ENCODE results near the gene UBE2J1.

DNA sequence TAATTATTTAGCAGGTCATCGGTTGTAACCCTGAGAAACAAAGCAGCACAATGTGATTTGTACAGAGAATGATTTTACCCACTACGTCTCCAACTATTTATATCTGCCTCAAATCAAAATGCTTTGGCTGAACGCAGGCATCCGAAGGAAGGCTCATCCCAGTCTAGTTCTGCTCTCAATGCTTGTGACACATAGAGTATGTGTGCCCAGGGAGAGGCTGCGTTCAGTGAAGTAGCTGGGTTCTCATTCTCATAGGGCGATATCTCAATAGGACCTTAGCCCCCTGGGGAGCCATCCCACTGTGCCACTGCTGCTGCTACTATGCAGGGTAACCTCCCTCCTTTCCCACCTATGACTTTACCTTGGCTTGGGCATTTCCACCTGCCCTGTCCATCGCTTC is 37.8 kb downstream of the UBE2J1 start:
- TF ChIP-seq, protein P1, sequence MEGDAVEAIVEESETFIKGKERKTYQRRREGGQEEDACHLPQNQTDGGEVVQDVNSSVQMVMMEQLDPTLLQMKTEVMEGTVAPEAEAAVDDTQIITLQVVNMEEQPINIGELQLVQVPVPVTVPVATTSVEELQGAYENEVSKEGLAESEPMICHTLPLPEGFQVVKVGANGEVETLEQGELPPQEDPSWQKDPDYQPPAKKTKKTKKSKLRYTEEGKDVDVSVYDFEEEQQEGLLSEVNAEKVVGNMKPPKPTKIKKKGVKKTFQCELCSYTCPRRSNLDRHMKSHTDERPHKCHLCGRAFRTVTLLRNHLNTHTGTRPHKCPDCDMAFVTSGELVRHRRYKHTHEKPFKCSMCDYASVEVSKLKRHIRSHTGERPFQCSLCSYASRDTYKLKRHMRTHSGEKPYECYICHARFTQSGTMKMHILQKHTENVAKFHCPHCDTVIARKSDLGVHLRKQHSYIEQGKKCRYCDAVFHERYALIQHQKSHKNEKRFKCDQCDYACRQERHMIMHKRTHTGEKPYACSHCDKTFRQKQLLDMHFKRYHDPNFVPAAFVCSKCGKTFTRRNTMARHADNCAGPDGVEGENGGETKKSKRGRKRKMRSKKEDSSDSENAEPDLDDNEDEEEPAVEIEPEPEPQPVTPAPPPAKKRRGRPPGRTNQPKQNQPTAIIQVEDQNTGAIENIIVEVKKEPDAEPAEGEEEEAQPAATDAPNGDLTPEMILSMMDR (IDR thresholded peaks at IDR 0.05; ENCODE audit: insufficient read depth, low read depth, low read length) = no peak
- TF ChIP-seq EZH2 (IDR thresholded peaks at IDR 0.05; ENCODE audit: insufficient read depth, low read length) = no peak
